ENCODE results near the gene MAPK8IP3. TPM values are rescaled to one million over a fixed set of nuclear protein-coding genes. Genes with fewer than 3 reads are reported as not detected.

Gene MAPK8IP3
- total RNA-seq, 1 donor from 2014 or later: 28.5 TPM

GRCh38 chr16:1669698-1670097 is 36.3 kb upstream of the MAPK8IP3 start:
- H3K27ac ChIP-seq: no peak overlapping the region
- no peak for DNase-seq (ENCODE audit: low spot score)
- H3K4me1 ChIP-seq: no peaks in the 10 kb centered on the region
- no peaks in the 10 kb centered on the region for H3K79me2 ChIP-seq (ENCODE audit: low read depth)
- Mint-ChIP-seq H3K27ac (no peak overlapping the region), H3K4me3 (no peak overlapping the region), H3K36me3 (peaks cover 41% of the 10 kb centered on the region), H3K4me1 (no peaks in the 10 kb centered on the region), H3K27me3 (ENCODE audit: insufficient read depth, low read depth) (no peaks in the 10 kb centered on the region), H3K9me3 (no peaks in the 10 kb centered on the region)
- no peak overlapping the region for H3K4me2 ChIP-seq
- no peak overlapping the region for H3K4me3 ChIP-seq
- no peaks in the 10 kb centered on the region for H3K9me3 ChIP-seq (ENCODE audit: low read depth)
- TF ChIP-seq, protein P1, sequence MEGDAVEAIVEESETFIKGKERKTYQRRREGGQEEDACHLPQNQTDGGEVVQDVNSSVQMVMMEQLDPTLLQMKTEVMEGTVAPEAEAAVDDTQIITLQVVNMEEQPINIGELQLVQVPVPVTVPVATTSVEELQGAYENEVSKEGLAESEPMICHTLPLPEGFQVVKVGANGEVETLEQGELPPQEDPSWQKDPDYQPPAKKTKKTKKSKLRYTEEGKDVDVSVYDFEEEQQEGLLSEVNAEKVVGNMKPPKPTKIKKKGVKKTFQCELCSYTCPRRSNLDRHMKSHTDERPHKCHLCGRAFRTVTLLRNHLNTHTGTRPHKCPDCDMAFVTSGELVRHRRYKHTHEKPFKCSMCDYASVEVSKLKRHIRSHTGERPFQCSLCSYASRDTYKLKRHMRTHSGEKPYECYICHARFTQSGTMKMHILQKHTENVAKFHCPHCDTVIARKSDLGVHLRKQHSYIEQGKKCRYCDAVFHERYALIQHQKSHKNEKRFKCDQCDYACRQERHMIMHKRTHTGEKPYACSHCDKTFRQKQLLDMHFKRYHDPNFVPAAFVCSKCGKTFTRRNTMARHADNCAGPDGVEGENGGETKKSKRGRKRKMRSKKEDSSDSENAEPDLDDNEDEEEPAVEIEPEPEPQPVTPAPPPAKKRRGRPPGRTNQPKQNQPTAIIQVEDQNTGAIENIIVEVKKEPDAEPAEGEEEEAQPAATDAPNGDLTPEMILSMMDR (IDR thresholded peaks at IDR 0.05): no peak
- TF ChIP-seq EZH2phosphoT487 (IDR thresholded peaks at IDR 0.05) (no peak), EZH2 (IDR thresholded peaks at IDR 0.05) (no peak)
- no peaks in the 10 kb centered on the region for H3K27me3 ChIP-seq
- no peaks in the 10 kb centered on the region for H4K20me1 ChIP-seq (ENCODE audit: low read depth)
- H2AFZ ChIP-seq (replicated peaks): no peak overlapping the region
- H3F3A ChIP-seq (ENCODE audit: low read depth): no peaks in the 10 kb centered on the region
- H3K9ac ChIP-seq: no peak overlapping the region
- no peaks in the 10 kb centered on the region for H3K36me3 ChIP-seq

- Histone ChIP-seq H3K36me3 (no peaks in the 10 kb centered on the region), H3F3A (ENCODE audit: low read depth) (no peaks in the 10 kb centered on the region), H3K4me1 (no peaks in the 10 kb centered on the region), H2AFZ (replicated peaks) (no peak overlapping the region), H3K79me2 (ENCODE audit: low read depth) (no peaks in the 10 kb centered on the region), H3K9ac (no peak overlapping the region), H3K9me3 (ENCODE audit: low read depth) (no peaks in the 10 kb centered on the region), H3K4me3 (no peak overlapping the region), H3K27ac (no peak overlapping the region), H4K20me1 (ENCODE audit: low read depth) (no peaks in the 10 kb centered on the region), H3K4me2 (no peak overlapping the region), H3K27me3 (no peaks in the 10 kb centered on the region)
- peaks cover 46% of the 10 kb centered on the region for H3K36me3 Mint-ChIP-seq
- H3K9me3 Mint-ChIP-seq: no peaks in the 10 kb centered on the region
- no peak overlapping the region for H3K4me3 Mint-ChIP-seq
- no peaks in the 10 kb centered on the region for H3K4me1 Mint-ChIP-seq
- no peak for TF ChIP-seq EZH2phosphoT487 (IDR thresholded peaks at IDR 0.05)
- no peak for TF ChIP-seq EZH2 (IDR thresholded peaks at IDR 0.05)
- TF ChIP-seq, protein P1 (IDR thresholded peaks at IDR 0.05): no peak
- H3K27me3 Mint-ChIP-seq (ENCODE audit: insufficient read depth, low read depth): peaks cover 3% of the 10 kb centered on the region
- no peak for DNase-seq (ENCODE audit: low spot score)
- H3K27ac Mint-ChIP-seq: no peak overlapping the region
These were observed 35.6 kb upstream of the MAPK8IP3 start for GRCh38 chr16:1670371-1670770.

DNA sequence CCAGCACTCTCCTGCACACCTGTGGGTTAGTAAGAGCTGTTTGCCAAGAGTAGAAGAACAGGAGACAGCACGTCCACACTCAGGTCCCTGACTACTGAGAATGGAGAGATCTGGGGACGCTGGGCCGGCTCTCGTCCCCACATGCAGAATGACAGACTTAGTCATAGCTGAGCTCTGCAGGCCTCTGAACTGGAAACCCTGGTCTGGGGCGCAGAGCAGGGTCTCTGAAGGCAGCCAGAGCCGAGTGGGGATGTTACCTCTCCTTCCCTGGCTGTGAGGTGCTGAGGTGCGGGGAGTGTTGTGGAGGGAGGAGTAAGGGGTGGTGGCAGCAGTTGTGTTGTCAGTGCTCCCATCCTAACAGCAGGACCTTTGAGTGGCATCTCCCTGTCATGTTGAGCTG is 35.1 kb upstream of the MAPK8IP3 start:
- H3K27ac Mint-ChIP-seq: no peak overlapping the region
- H3K4me1 Mint-ChIP-seq: no peaks in the 10 kb centered on the region
- H3K4me3 ChIP-seq: no peak overlapping the region
- peaks cover 3% of the 10 kb centered on the region for H3K27me3 Mint-ChIP-seq (ENCODE audit: insufficient read depth, low read depth)
- DNase-seq (ENCODE audit: low spot score): no peak
- no peaks in the 10 kb centered on the region for H3K27me3 ChIP-seq
- no peak overlapping the region for H2AFZ ChIP-seq (replicated peaks)
- H3K4me1 ChIP-seq: no peaks in the 10 kb centered on the region
- no peaks in the 10 kb centered on the region for H4K20me1 ChIP-seq (ENCODE audit: low read depth)
- H3K9ac ChIP-seq: no peak overlapping the region
- TF ChIP-seq EZH2phosphoT487 (IDR thresholded peaks at IDR 0.05) (no peak), EZH2 (IDR thresholded peaks at IDR 0.05) (no peak)
- TF ChIP-seq, protein P1 (IDR thresholded peaks at IDR 0.05): no peak
- H3K4me3 Mint-ChIP-seq: no peak overlapping the region
- H3K9me3 ChIP-seq (ENCODE audit: low read depth): no peaks in the 10 kb centered on the region
- H3K79me2 ChIP-seq (ENCODE audit: low read depth): no peaks in the 10 kb centered on the region
- no peaks in the 10 kb centered on the region for H3K9me3 Mint-ChIP-seq
- H3F3A ChIP-seq (ENCODE audit: low read depth): no peaks in the 10 kb centered on the region
- H3K36me3 Mint-ChIP-seq: peaks cover 49% of the 10 kb centered on the region
- H3K4me2 ChIP-seq: no peak overlapping the region
- H3K36me3 ChIP-seq: no peaks in the 10 kb centered on the region
- H3K27ac ChIP-seq: no peak overlapping the region

Measured in neural progenitor cell (in vitro differentiated cells).